Transverse colon (tissue), 4 donors: ENCODE results near the gene ZNF484.
"Not testable (repeated sequence)": the region's sequence is repeated elsewhere in the genome, so short reads cannot be mapped to it uniquely, and the experiment has no call there.

Experiments used
- CTCF ChIP-seq, 5 experiments: fragments of 200-600 bp in 3 of 5; fragments of 450-650 bp in 2 of 5; sonication (generic) in 3 of 5; IDR thresholded peaks; 1 replicate in 2 of 5; 2 replicates in 3 of 5; pipeline ENCODE4 v1.5.1; 2016 to 2017; ENCODE audit warnings: antibody characterized with exemption in 5 of 5, inconsistent platforms in 3 of 5, mild to moderate bottlenecking in 2 of 5, moderate library complexity in 1 of 5
- EP300 ChIP-seq: sonication (generic); formaldehyde crosslinking; IDR thresholded peaks from one replicate; pipeline ENCODE4 v1.6.1; 2017; ENCODE audit warnings: antibody characterized with exemption, low read depth
- POLR2A ChIP-seq: fragments of 450-650 bp; IDR thresholded peaks from one replicate; pipeline ENCODE4 v1.6.1; 2016; ENCODE audit warnings: antibody characterized with exemption, mild to moderate bottlenecking, moderate library complexity
- POLR2AphosphoS5 ChIP-seq, 3 donors: sonication (generic); formaldehyde crosslinking; IDR thresholded peaks; one replicate each; pipeline ENCODE4 v1.6.1; 2016; ENCODE audit warnings: antibody characterized with exemption in 3 of 3

GRCh38 chr9:92883666-92884405 is 6.0 kb upstream of the ZNF484 start:
- not testable (repeated sequence) for TF ChIP-seq CTCF (IDR thresholded peaks at IDR 0.05); POLR2A; EP300; POLR2AphosphoS5 (IDR thresholded peaks at IDR 0.05)
